ENCODE data around the gene KDM8. TPM values are rescaled to one million over a fixed set of nuclear protein-coding genes. Genes with fewer than 3 reads are reported as not detected.
A peak's percentile ranks its signal among the peaks of the same experiment; 100 is the strongest.
"Not testable (repeated sequence)": the region's sequence is repeated elsewhere in the genome, so short reads cannot be mapped to it uniquely, and the experiment has no call there.

The KDM8 gene
- total RNA-seq, 2 donors from 2014 or later: 8.8 to 9.6 TPM

DNA sequence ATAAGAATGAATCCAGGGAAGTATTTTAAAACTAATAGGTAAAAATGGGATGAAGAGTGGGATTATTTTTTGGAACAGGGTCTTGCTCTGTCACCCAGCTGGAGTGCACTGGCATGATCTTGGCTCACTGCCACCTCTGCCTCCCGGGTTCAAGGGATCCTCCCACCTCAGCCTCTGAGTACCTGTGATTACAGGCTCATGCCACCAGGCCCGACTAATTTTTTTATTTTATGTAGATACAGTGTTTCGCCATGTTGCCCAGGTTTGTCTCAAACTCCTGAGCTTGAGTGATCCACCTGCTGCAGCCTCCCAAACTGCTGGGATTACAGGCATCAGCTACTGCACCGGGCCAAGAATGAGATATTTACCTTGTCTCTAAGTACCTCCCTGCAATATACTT lies 43.1 kb downstream of the KDM8 start:
- intact Hi-C loops (cut with DNase I, micrococcal nuclease): no loop called here
- no peak for DNase-seq
- ATAC-seq: no peak

DNA sequence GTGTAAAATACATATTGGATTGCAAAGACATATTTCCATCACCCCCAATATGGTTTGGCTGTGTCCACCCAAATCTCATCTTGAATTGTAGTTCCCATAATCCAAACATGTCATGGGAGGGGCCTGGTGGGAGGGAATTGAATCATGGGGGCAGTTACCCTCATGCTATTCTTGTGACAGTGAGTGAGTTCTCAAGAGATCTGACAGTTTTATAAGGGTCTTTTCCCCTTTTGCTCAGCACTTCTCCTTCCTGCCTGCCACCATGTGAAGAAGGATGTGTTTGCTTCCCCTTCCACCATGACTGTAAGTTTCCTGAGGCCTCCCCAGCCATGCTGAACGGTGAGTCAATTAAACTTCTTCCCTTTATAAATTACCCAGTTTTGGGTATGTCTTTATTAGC lies 43.8 kb downstream of the KDM8 start:
- DNase-seq; ATAC-seq; intact Hi-C loops (cut with DNase I, micrococcal nuclease): not testable (repeated sequence)

DNA sequence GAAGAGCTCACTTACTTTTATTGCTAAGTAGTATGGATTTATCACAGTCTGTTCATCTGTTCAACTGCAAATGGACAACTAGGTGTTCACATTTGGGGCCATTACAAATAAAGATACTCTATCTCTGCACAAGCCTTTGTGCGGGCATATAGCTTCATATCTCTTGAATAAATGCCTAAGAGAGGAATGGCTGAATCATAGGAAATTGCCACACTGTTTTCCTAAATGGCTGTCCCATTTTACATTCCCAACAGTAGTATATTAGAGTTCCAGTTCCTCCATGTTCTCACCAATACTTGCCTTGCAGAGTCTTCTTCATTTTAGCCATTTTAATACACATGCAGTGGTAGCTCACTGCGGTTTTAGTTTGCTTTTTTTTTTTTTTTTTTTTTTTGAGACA lies 44.7 kb downstream of the KDM8 start:
- DNase-seq: no peak

DNA sequence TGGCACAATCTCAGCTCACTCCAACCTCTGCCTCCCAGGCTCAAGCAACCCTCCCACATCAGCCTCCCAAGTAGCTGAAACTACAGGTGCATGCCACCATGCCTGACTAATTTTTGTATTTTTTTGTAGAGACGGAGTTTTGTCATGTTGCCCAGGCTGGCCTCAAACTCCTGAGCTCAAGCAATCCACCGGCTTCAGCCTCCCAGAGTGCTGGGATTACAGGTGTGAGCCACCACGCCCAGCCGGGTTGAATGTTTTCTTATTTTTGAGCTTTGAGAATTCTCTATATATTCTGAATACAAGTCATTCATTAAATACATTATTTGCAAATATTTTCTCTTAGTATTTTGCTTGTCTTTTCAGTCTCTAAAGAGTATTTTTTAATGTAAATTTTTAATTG lies 45.6 kb downstream of the KDM8 start:
- ATAC-seq; DNase-seq; intact Hi-C loops (cut with DNase I, micrococcal nuclease): not testable (repeated sequence)

More for the DNA sequence above, 44.7 kb downstream of the KDM8 start:
- intact Hi-C loops (cut with DNase I, micrococcal nuclease): no loop called here
- ATAC-seq: no peak

DNA sequence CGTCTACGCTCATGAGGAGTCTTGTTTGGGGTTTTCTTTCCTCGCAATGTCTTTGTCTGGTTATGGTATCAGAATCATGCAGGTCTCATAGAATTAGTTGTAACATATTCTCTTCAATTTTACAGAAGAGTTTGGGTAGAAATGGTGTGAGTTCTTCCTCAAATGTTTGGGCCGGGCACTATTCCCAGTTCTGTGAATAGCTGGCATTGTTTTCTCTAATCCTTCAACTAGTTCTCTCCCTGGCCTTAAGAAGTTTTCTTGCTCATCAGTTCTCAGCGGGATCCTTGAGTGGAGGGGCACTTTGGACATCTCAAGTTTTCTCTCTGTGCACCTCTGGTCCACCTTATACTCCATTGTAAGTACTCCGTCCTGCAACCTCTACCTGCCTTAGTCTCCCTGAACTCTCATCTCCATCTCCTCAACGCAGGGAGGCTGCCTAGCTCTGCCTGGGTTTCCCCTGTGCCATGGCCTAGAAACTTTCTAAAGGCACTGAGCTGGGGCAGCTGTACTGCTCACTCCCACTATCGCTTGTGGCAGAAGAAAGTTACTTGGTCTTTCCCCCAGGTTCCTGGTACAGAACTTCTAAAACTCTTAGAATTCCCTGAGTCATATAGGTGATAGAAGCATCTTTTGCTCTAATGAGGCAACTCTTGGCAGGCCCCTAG lies 48.3 kb downstream of the KDM8 start:
- no peak for ATAC-seq
- intact Hi-C loops (cut with DNase I, micrococcal nuclease): no loop called here
- no peak for DNase-seq

DNA sequence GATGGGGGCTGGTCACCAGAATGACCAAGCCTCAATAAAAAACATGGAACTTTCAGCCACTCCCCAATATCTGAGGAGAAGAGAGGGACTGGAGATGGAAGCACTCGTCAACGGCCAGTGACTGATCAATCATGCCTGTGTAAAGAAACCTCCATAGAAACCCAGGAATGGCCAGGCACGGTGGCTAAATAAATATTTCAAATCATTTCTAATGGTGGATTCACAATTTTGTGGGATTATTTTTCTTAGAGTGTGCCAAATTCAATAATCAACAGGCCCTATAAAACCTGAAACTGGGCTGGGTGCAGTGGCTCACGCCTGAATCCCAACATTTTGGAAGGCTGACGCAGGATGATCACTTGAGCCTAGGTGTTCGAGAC lies 48.9 kb downstream of the KDM8 start:
- no peak for ATAC-seq
- intact Hi-C loops (cut with DNase I, micrococcal nuclease): no loop called here
- DNase-seq: no peak

DNA sequence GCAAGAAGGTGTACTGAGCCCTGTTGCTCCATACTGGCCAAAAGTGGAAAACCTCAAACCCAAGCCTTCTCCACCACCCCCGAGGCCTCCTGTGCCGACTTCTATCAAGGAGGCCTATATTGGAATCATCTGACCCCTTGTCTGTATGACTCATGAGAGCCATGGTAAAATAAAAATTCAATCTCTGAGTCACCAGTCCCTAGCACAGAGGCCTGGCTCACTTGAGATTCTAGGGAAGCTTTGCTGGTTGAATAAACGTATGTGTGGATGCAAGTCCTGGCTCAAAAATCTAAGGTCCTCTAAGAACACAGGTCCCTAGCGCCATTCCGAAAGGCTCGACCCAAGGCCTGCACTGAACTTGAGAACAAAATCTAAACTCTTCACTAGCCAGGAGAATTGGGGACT lies 50.2 kb downstream of the KDM8 start:
- intact Hi-C loops (cut with DNase I, micrococcal nuclease): no loop called here
- DNase-seq: no peak
- no peak for ATAC-seq

DNA sequence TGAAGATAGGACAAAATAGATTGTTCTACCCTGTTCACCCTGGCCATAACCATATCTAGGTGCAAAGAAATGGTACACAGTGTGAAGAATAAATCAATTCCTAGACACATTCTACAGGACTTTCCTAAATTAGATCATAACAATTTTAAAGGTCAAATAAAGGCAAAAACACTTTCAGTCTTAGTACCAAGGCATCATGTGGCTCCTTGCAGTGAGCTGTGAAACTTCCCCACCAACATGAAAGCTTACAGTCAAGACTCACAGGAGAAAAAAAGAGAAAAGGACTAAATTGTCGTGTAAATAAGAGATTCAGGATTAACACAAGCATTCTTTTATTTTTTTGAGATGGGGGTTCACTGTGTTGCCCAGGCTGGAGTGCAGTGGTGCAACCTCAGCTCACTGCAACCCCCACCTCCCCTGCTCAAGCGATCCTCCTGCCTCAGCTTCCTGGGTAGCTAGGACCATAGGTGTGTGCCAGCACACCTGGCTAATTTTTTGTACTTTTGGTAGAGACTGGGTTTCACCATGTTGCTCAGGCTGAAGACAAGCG lies 51.0 kb downstream of the KDM8 start:
- DNase-seq: no peak
- no peak for ATAC-seq
- intact Hi-C loops (cut with DNase I, micrococcal nuclease): no loop called here

DNA sequence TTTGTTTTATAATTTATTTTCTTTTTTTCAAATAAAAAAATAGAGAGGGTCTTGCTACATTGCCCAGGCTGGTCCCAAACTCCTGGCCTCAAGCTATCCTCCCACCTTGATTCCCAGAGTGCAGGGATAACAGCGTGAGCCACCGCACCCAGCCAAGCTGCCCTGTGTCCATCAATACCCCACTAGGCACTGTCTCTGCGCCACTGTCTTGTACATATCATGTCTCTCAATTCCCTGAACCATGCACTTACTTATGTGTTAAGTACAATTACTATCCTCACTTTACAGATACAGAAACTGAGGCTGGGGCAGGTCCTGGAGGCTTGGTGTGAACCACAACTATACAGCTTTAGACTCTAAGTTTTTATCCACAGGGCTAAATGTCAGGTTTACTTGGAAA lies 53.5 kb downstream of the KDM8 start:
- ATAC-seq (no peak), DNase-seq (no peak)
- intact Hi-C loops (cut with DNase I, micrococcal nuclease): no loop called here

DNA sequence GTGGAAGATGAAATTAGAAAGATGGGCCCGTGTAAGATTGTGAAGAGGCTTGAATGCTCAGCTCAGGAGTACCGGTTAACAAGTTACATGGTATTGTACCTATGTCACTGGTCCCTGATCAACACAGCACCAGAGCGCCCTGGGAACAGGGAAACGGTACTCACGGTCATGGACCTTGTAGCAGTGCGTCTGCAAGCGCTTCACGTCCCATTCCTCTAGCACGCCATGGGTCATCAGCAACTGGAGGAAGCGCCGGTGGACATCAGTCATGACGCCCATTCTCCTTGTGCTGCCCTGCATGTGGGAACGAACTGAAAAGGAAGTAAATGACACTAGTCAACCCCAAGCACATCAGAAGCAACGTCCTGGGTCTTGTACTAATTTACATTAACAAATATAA lies 53.9 kb downstream of the KDM8 start:
- intact Hi-C loops (cut with DNase I, micrococcal nuclease): no loop called here
- ATAC-seq: no peak
- DNase-seq: no peak

DNA sequence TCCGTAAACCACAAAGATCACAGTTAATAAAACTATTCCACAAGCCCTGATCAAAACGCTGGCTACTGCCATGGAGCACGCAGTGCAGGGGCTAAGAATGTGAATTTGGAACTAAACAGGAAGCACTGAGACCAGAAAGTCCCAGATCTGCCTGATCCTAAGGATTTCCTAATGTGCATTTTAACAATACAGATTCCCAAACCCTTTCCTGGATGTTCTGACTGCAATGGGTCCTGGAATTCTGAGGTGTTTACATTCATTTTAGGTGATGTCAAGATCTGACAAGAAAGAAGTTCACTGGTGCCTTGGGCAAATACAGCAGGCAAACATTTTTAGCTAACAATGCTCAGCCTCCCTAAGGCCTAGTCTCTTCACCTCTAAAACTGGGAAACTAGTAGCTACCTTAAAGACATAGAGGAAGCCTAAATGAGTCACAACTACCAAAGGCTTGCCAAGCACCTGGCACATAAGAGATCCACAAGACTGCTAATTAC lies 55.0 kb downstream of the KDM8 start:
- DNase-seq (no peak), ATAC-seq (no peak)
- intact Hi-C loops (cut with DNase I, micrococcal nuclease): no loop called here

DNA sequence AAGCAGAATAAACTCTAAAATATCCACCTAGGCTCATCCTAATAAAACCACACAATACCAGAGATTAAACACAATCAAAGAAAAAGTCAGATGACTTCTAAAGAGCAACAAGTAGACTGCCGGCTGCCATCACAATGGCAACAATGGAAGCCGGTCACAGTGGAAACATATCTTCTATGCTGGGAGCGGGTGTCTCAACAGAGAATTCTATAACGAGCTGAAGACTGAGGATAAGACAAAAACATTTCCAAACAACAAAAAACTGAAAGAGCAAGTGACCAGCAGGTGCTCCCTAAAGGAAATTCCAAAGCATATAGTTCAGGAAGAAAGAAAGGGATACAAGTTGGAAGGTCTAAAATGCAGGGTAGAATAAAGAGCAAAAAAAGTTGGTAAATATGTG lies 56.4 kb downstream of the KDM8 start:
- intact Hi-C loops (cut with DNase I, micrococcal nuclease): loop anchor here in 1 of 2 donors (10.0 kb wide), 1 partner anchor 55 kb away; the partner anchor contains the start of gene IL4R
- DNase-seq (no peak), ATAC-seq (no peak)

DNA sequence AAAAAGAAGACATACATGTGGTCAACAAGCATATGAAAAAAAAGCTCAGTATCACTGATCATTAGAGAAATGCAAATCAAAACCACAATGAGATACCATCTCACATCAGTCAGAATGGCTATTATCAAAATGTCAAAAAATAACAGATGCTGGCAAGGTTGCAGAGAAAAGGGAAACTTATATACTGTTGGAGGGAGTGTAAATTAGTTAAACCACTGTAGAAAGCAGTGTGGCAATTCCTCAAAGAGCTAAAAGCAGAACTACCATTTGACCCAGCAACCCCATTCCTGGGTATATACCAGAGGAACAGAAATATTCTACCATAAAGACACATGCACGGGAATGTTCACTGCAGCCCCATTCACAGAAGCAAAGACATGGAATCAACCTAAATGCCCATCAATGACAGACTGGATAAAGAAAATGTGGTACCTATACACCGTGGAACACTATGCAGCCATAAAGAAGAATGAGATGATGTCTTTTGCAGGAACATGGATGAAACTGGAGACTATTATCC lies 59.6 kb downstream of the KDM8 start:
- not testable (repeated sequence) for ATAC-seq, DNase-seq
- intact Hi-C loops (cut with DNase I, micrococcal nuclease): loop anchor here in 1 of 2 donors (10.0 kb wide), 1 partner anchor 52 kb away; the partner anchor contains the start of gene IL4R

DNA sequence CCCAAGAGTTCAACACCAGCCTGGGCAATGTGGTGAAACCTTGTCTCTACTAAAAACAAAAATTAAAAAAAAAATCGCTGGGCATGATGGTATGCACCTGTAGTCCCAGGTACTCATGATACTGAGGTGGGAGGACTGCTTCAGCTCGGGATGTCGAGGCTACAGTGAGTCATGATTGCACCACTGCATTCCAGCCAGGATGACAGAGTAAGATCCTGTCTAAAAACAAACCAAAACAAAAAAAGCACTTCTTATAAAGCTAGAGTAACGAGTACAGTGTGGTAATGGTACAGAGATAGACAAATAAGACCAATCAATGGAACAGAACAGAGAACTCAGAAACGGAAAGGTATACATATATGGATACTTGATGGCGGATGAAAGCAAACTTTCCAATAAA lies 60.8 kb downstream of the KDM8 start:
- DNase-seq (no peak), ATAC-seq (no peak)
- intact Hi-C loops (cut with DNase I, micrococcal nuclease): loop anchor here in 1 of 2 donors (10.0 kb wide), 1 partner anchor 51 kb away; the partner anchor contains the start of gene IL4R

DNA sequence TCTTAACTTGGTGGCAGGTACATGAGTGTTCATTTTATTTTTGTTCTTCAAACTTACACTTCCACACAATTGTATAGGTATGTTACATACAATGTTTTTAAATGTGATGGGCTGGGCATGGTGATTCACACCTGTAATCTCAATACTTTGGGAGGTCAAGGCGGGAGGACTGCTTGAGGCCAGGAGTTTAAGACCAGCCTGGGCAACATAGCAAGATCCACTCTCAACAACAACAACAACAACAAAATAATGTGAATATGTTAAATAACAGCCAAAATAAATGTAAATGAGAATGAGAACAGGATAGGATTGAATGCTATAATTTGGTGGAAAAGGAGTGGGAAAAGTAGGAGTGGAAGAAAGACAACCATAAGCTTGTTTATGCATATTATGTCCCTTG lies 62.7 kb downstream of the KDM8 start:
- DNase-seq: no peak
- ATAC-seq: no peak
- intact Hi-C loops (cut with DNase I, micrococcal nuclease): loop anchor here in 1 of 2 donors (10.0 kb wide), 1 partner anchor 49 kb away; the partner anchor contains the start of gene IL4R

DNA sequence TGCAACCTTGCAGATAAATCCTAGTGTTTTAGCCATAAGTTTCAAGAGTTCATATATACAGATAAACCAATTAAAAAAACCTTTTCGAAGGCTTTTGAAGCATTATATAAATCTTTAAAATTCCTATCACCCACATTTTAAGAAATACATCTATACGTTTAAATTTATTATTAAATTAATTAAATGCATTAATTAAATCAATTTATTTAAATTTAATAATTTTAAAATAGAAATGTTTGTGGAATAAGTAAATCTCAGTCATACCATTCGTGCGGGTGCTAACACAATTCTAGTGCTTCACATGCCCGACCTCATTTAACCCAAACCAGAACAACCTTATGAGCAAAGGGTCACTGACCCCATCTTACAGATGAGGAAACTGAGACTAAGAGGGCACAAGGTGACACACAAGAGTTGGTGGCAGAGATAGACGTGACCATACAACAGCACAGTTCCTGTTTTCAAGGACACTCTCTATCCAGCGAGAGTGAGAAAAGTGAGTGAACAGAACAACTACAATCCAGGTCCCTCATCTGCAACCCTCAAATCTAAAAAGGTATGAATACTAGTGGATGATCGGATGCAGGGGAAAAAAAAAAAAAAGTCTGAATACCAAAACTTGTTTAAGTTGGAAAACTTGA lies 63.8 kb downstream of the KDM8 start:
- no peak for DNase-seq
- intact Hi-C loops (cut with DNase I, micrococcal nuclease): loop anchor here in 1 of 2 donors (10.0 kb wide), 1 partner anchor 48 kb away; the partner anchor contains the start of gene IL4R
- ATAC-seq: no peak

DNA sequence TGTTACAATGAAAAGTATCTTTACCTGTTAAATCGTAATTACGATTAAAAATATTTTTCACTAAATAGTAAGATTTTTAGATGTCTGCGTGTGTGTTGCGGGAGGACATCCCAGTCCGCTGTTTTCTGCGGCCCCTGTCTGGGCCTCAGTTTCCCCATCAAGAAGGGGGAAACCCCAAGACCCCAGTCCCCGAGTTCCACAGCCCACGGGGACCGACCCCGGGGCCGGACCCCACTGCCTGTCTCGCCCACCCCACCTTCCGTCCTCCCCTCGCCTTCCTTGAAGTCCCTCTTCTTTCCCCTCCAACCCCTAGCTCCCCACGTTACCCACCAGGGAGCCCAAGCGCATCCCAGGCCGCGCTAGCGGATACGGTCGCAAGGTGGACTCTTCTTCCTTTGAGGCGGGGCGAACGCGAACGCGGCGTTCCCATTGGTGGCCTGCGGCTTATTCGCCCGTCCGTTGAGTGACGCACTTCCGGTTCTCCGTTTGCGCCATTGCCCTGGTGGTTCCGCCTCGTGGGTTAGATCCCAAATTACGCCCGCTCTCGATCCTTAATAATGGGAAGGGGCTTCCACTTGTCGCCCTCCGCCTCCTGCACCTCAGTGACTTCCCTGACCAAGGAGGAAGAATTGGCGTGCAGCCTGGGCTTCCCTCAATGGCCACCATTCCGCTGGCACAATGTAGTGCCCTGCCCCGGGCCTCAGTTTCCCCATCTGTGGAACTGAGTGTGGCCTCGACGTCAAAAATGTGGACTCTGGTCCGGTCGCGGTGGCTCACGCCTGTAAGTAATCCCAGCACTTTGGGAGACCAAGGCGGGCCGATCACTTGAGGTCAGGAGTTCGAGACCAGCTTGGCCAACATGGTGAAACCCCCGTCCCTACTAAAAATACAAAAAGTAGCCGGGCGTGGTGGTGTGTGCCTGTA lies 65.3 kb downstream of the KDM8 start, which contains the start of gene NSMCE1:
Gene NSMCE1 (minus strand): TSS at position 397 of the 924 bp plus-strand sequence. CDS start 11,202 bp downstream, outside the sequence.
- DNase-seq: peak; percentile 98 to 99
- ATAC-seq: peak; percentile 100
- intact Hi-C loops (cut with DNase I, micrococcal nuclease): loop anchor here in 1 of 2 donors (10.0 kb wide), 1 partner anchor 46 kb away; the partner anchor contains the start of gene IL4R

All from left colon (tissue), 2 donors.